GM12878 (cell line): ENCODE results near the gene RPAP3. TPM values are rescaled to one million over a fixed set of nuclear protein-coding genes. Genes with fewer than 3 reads are reported as not detected.

ENCODE experiments used
- ATAC-seq: fragments of 200-7000 bp; cut with Tn5 transposase; 3 replicates; pipeline ENCODE4 v1.9.1; 2020; ENCODE audit warnings: mild to moderate bottlenecking, moderate library complexity
- BruUV-seq: library from RNA; stranded (reverse); fragments of 400-500 nt; replicated peaks from 2 replicates; lab custom pipeline; 2021; lab: Mats Ljungman, UMichigan
- CTCF ChIA-PET: fragments of 300-600 bp; sonication (Branson Sonifier 250); formaldehyde crosslinking; extraction: SDS; loops from one replicate; lab custom pipeline; 2021; ENCODE audit warnings: inconsistent platforms; lab: Yijun Ruan, JAX
- POLR2A ChIA-PET: fragments of 350-600 bp; formaldehyde crosslinking; extraction: SDS; loops from one replicate; lab custom pipeline; 2021; ENCODE audit warnings: inconsistent platforms; lab: Charles Lee
- RAD21 ChIA-PET: fragments of 300-600 bp; sonication (Branson Sonifier 250); formaldehyde crosslinking; loops from one replicate; lab custom pipeline; 2023; ENCODE audit warnings: antibody characterized with exemption; ENCODE audit not compliant: unreplicated experiment; lab: Charles Lee
- SMC1A ChIA-PET: fragments of 300-600 bp; sonication (Branson Sonifier 250); formaldehyde crosslinking; loops from one replicate; lab custom pipeline; 2023; ENCODE audit not compliant: unreplicated experiment, uncharacterized antibody; lab: Charles Lee
- DNase-seq: peaks from one replicate; pipeline ENCODE4 v3.0.0-alpha.2; 2011; ENCODE audit warnings: low read depth, low spot score
- FAIRE-seq: peaks from 3 replicates; lab custom pipeline; 2011; peaks lifted over from hg19 to GRCh38; lab: Jason Lieb, UNC
- H2AFZ ChIP-seq: 2 replicates; pipeline ENCODE4 v1.6.0; 2011; ENCODE audit warnings: low read depth, low read length, control low read depth; ENCODE audit not compliant: control insufficient read depth
- H3K27ac ChIP-seq: 2 replicates; pipeline ENCODE4 v1.5.1; 2011; ENCODE audit warnings: control low read depth; ENCODE audit not compliant: control insufficient read depth, insufficient read depth
- H3K27me3 ChIP-seq, 2 experiments: replicated peaks in 1 of 2; 2 replicates each; pipeline versions ENCODE4 v1.6.0 to v1.6.1; 2011; ENCODE audit warnings: low read length in 1 of 2; ENCODE audit not compliant: control insufficient read depth in 2 of 2, insufficient read depth in 2 of 2
- H3K36me3 ChIP-seq, 2 experiments: 2 replicates each; pipeline ENCODE4 v1.5.1; 2011; ENCODE audit warnings: low read length in 1 of 2; ENCODE audit not compliant: control insufficient read depth in 2 of 2, insufficient read depth in 2 of 2
- H3K4me1 ChIP-seq: 2 replicates; pipeline ENCODE4 v1.6.1; 2011; ENCODE audit warnings: mild to moderate bottlenecking, low read length, moderate library complexity, mixed read lengths; ENCODE audit not compliant: control insufficient read depth, insufficient read depth
- H3K4me2 ChIP-seq: 2 replicates; pipeline ENCODE4 v1.6.0; 2011; ENCODE audit warnings: control low read depth; ENCODE audit not compliant: control insufficient read depth, insufficient read depth
- H3K4me3 ChIP-seq: fragments of 200-600 bp; sonication (generic); 2 replicates; pipeline ENCODE4 v1.5.1; 2016
- H3K79me2 ChIP-seq: 2 replicates; pipeline ENCODE4 v1.6.0; 2011; ENCODE audit warnings: low read length; ENCODE audit not compliant: control insufficient read depth, insufficient read depth
- H3K9ac ChIP-seq: 2 replicates; pipeline ENCODE4 v1.8.0; 2011; ENCODE audit warnings: low read length, control low read depth, mixed read lengths; ENCODE audit not compliant: control insufficient read depth, insufficient read depth
- H3K9me3 ChIP-seq: replicated peaks from 3 replicates; pipeline ENCODE4 v1.5.1; 2011; ENCODE audit warnings: mild to moderate bottlenecking, low read length; ENCODE audit not compliant: control insufficient read depth, insufficient read depth
- H4K20me1 ChIP-seq: 2 replicates; pipeline ENCODE4 v1.6.0; 2011; ENCODE audit not compliant: control insufficient read depth, insufficient read depth
- ATF7 ChIP-seq: fragments of 450-650 bp; IDR thresholded peaks from 2 replicates; pipeline ENCODE4 v1.6.1; 2016; ENCODE audit warnings: low read depth, mild to moderate bottlenecking
- CEBPB ChIP-seq, 2 experiments: fragments of 150-350 bp in 1 of 2; IDR thresholded peaks; 2 replicates each; pipeline ENCODE4 v1.6.1; 2012 to 2014; ENCODE audit warnings: low read depth in 2 of 2, low read length in 2 of 2, borderline replicate concordance in 1 of 2, inconsistent platforms in 1 of 2
- JUND ChIP-seq: IDR thresholded peaks from 2 replicates; pipeline ENCODE4 v1.6.1; 2012; ENCODE audit warnings: low read depth, mild to moderate bottlenecking, low read length, improper control_type of control experiment, moderate library complexity
- NFXL1 ChIP-seq: fragments of 450-650 bp; IDR thresholded peaks from 2 replicates; pipeline ENCODE4 v1.6.1; 2017; ENCODE audit warnings: antibody characterized with exemption, mild to moderate bottlenecking, borderline replicate concordance
- POLR2AphosphoS5 ChIP-seq: IDR thresholded peaks from 2 replicates; pipeline ENCODE4 v1.6.1; 2011; ENCODE audit warnings: mild to moderate bottlenecking, low read length, inconsistent platforms
- TCF7 ChIP-seq: IDR thresholded peaks from 2 replicates; pipeline ENCODE4 v1.6.1; 2014; ENCODE audit warnings: antibody characterized with exemption, borderline replicate concordance
- ZNF687 ChIP-seq: fragments of 450-650 bp; IDR thresholded peaks from 2 replicates; pipeline ENCODE4 v1.6.1; 2017; ENCODE audit warnings: mild to moderate bottlenecking, moderate library complexity
- WGBS: methylation state at CpG from one replicate; pipeline ENCODE4 v1.1.6; 2016; ENCODE audit warnings: low lambda C conversion rate; ENCODE audit not compliant: insufficient replicate concordance, insufficient coverage; ENCODE audit errors: missing lambda C conversion rate; 5-methylcytosine and 5-hydroxymethylcytosine counted together
- in situ Hi-C: fragments of 300-500 bp; cut with MboI; formaldehyde crosslinking; loops from 9 replicates; pipeline ENCODE4 v1.14.3; 2018; ENCODE audit warnings: mixed read lengths
- intact Hi-C: fragments of 100-400 bp; cut with micrococcal nuclease; formaldehyde crosslinking; loops from one replicate; pipeline ENCODE4 v1.14.2; 2022; ENCODE audit not compliant: unreplicated experiment
- polyA plus RNA-seq, 11 experiments: library from polyadenylated mRNA; depleted of rRNA in 4 of 11; unstranded in 6 of 11; stranded (reverse) in 5 of 11; fragments of >200 nt; fragmentation: Nextera tagmentation in 4 of 11; fragmentation: Illumina TruSeq in 1 of 11; extraction: Ambion mirVana in 4 of 11; extraction: Trizol in 1 of 11; gene quantifications; 1 replicate in 1 of 11; 2 replicates in 10 of 11; pipeline versions ENCODE4 v1.2.1 to v1.2.3, GENCODE V29; 2011 to 2016; ENCODE audit warnings: inconsistent platforms in 2 of 11, missing spikeins in 2 of 11, low read depth in 1 of 11
- total RNA-seq, 4 experiments: library from RNA; depleted of rRNA in 3 of 4; stranded (reverse); fragments of >200 nt in 3 of 4; fragmentation: Illumina TruSeq in 1 of 4; extraction: Trizol in 1 of 4; gene quantifications; 2 replicates each; pipeline versions ENCODE4 v1.2.1 to v1.2.3, GENCODE V29; 2013 to 2021
- TF ChIP-seq, protein P1 (sequence below): fragments of 150-350 bp; IDR thresholded peaks from 2 replicates; pipeline ENCODE4 v1.6.1; 2016; ENCODE audit warnings: low read depth, low read length

Gene RPAP3
- total and polyA plus RNA-seq, 10 of the 15 experiments (the other 5 are each of a cell fraction or from before 2014, with no cell fraction given), result 14.1 to 50.6 (median 28.4) TPM

DNA sequence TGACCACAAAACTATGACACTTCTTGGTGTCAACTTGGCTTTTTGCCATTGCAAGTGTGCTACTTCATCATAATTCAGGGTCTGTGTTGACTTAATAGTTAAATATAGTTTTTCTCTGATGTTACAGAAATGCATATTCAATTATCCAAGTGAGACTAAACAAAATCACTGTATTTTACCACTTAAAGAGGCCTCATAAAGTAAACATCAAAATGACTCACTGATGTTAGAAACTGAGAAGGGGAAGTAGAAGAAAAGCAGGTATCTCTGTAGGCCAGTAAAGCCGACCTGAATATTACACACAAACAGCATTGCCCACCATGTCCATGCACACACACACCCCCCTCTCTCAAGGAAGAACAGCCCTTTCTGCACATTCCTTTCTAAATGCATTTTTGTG, 55.4 kb downstream of the RPAP3 start:
- CTCF ChIA-PET, result interaction anchor here (1.7 to 7.0 kb wide), 9 partner anchors 13 to 188 kb away, joined by 5 to 65 read pairs (median 20); no protein-coding TSS in a partner anchor
- no peaks in the 10 kb centered on the region for H3K9me3 ChIP-seq
- H3K27me3 ChIP-seq, result no peaks in the 10 kb centered on the region
- 0 out of 4 replicates have a peak, but pooled peaks cover 0 to 4% of the 10 kb centered on the region in 2 experiments for H3K36me3 ChIP-seq
- POLR2A ChIA-PET, result no interaction called here
- no peaks in the 10 kb centered on the region for H3K79me2 ChIP-seq
- ATAC-seq (peak; percentile 30; the same call in 2 of the 3 replicates), FAIRE-seq (no peak), DNase-seq (no peak)
- whole genome bisulfite sequencing, result 43% methylated on average over 1 of the region's 1 CpG
- H3K27ac ChIP-seq, result no peak overlapping the region
- no peaks in the 10 kb centered on the region for H4K20me1 ChIP-seq
- BruUV-seq, result no TSS peak
- no peak overlapping the region for H2AFZ ChIP-seq
- no peak for TF ChIP-seq JUND
- no peak overlapping the region for H3K4me2 ChIP-seq
- RAD21 ChIA-PET, result interaction anchor here (1.3 to 2.9 kb wide), 5 partner anchors 34 to 129 kb away, joined by 3 to 15 read pairs (median 9); no protein-coding TSS in a partner anchor
- no peak overlapping the region for H3K9ac ChIP-seq
- peaks cover 13% of the 10 kb centered on the region for H3K4me1 ChIP-seq
- intact Hi-C loops, result loop anchor here (2.0 to 10.0 kb wide), 4 partner anchors 64 to 616 kb away; no protein-coding TSS in a partner anchor
- SMC1A ChIA-PET, result interaction anchor here (0.9 to 2.1 kb wide), 7 partner anchors 11 to 618 kb away, joined by 3 to 23 read pairs (median 6); no protein-coding TSS in a partner anchor
- in situ Hi-C loops, result loop anchor here (5.0 kb wide), 1 partner anchor 127 kb away; no protein-coding TSS in a partner anchor
- H3K4me3 ChIP-seq, result no peak overlapping the region

GRCh38 chr12:47649381-47649780, 56.4 kb downstream of the RPAP3 start:
- ChIA-PET POLR2A (no interaction called here), SMC1A (interaction anchor here (0.9 to 2.0 kb wide), 3 partner anchors 12 to 189 kb away, joined by 3 to 5 read pairs (median 4); no protein-coding TSS in a partner anchor), CTCF (interaction anchor here (1.0 to 7.0 kb wide), 8 partner anchors 12 to 617 kb away, joined by 3 to 65 read pairs (median 12); no protein-coding TSS in a partner anchor), RAD21 (interaction anchor here (0.7 to 1.4 kb wide), 2 partner anchors 93 to 330 kb away, joined by 3 to 4 read pairs; no protein-coding TSS in a partner anchor)
- Histone ChIP-seq H3K4me2 (no peak overlapping the region), H3K79me2 (no peaks in the 10 kb centered on the region), H3K4me3 (no peak overlapping the region), H3K9me3 (no peaks in the 10 kb centered on the region), H3K9ac (no peak overlapping the region), H2AFZ (no peak overlapping the region), H3K27ac (no peak overlapping the region), H3K36me3 (0 out of 4 replicates have a peak, but pooled peaks cover 0 to 4% of the 10 kb centered on the region in 2 experiments), H4K20me1 (no peaks in the 10 kb centered on the region), H3K27me3 (no peaks in the 10 kb centered on the region), H3K4me1 (peaks cover 13% of the 10 kb centered on the region)
- FAIRE-seq, result no peak
- DNase-seq, result no peak
- intact Hi-C loops (no loop called here), in situ Hi-C loops (no loop called here)
- ATAC-seq, result no peak
- WGBS, result 86% methylated on average over 2 of the region's 2 CpGs
- no TSS peak for BruUV-seq
- no peak for TF ChIP-seq NFXL1
- TF ChIP-seq, protein P1, sequence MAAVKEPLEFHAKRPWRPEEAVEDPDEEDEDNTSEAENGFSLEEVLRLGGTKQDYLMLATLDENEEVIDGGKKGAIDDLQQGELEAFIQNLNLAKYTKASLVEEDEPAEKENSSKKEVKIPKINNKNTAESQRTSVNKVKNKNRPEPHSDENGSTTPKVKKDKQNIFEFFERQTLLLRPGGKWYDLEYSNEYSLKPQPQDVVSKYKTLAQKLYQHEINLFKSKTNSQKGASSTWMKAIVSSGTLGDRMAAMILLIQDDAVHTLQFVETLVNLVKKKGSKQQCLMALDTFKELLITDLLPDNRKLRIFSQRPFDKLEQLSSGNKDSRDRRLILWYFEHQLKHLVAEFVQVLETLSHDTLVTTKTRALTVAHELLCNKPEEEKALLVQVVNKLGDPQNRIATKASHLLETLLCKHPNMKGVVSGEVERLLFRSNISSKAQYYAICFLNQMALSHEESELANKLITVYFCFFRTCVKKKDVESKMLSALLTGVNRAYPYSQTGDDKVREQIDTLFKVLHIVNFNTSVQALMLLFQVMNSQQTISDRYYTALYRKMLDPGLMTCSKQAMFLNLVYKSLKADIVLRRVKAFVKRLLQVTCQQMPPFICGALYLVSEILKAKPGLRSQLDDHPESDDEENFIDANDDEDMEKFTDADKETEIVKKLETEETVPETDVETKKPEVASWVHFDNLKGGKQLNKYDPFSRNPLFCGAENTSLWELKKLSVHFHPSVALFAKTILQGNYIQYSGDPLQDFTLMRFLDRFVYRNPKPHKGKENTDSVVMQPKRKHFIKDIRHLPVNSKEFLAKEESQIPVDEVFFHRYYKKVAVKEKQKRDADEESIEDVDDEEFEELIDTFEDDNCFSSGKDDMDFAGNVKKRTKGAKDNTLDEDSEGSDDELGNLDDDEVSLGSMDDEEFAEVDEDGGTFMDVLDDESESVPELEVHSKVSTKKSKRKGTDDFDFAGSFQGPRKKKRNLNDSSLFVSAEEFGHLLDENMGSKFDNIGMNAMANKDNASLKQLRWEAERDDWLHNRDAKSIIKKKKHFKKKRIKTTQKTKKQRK, result no peak
- TF ChIP-seq CEBPB (IDR thresholded peaks at IDR 0.05; ENCODE audit: borderline replicate concordance in 1 of 2, low read depth in 2 of 2, low read length in 2 of 2), result no peak
- TF ChIP-seq TCF7, result no peak
- TF ChIP-seq ZNF687, result no peak
- no peak for TF ChIP-seq POLR2AphosphoS5
- TF ChIP-seq ATF7, result no peak
